A549 (cell line): ENCODE results near the gene PFKFB3.

Experiments
- CTCF ChIP-seq: fragments of >200 bp; sonication (Bioruptor Twin); formaldehyde crosslinking; IDR thresholded peaks from 3 replicates; pipeline ENCODE4 v1.5.1; 2016
- EP300 ChIP-seq, 2 experiments: fragments of >200 bp; sonication (Bioruptor Twin); formaldehyde crosslinking; IDR thresholded peaks; 2 replicates in 1 of 2; 3 replicates in 1 of 2; pipeline ENCODE4 v1.6.1; 2016 to 2017
- ESRRA ChIP-seq: fragments of 150-350 bp; IDR thresholded peaks from 2 replicates; pipeline ENCODE4 v1.6.1; 2014; ENCODE audit warnings: mild to moderate bottlenecking, low read length, borderline replicate concordance
- HOXA7 ChIP-seq: fragments of 250-450 bp; sonication (Bioruptor Pico); IDR thresholded peaks from 2 replicates; pipeline ENCODE4 v1.5.0; 2020; ENCODE audit warnings: mild to moderate bottlenecking, moderate library complexity
- KDM1A ChIP-seq: fragments of 200-600 bp; sonication (generic); IDR thresholded peaks from 2 replicates; pipeline ENCODE4 v1.6.1; 2016; ENCODE audit warnings: low read depth, mild to moderate bottlenecking
- MAX ChIP-seq: IDR thresholded peaks from 2 replicates; pipeline ENCODE4 v1.6.1; 2012
- NR3C1 ChIP-seq: fragments of >200 bp; sonication (Bioruptor Twin); formaldehyde crosslinking; IDR thresholded peaks from 3 replicates; pipeline ENCODE4 v1.6.1; 2017
- PHF8 ChIP-seq: fragments of 200-600 bp; sonication (generic); IDR thresholded peaks from 2 replicates; pipeline ENCODE4 v1.6.1; 2016; ENCODE audit warnings: low read depth, mild to moderate bottlenecking, antibody characterized with exemption, moderate library complexity, borderline replicate concordance
- POLR2A ChIP-seq: IDR thresholded peaks from 2 replicates; pipeline ENCODE4 v1.6.1; 2012; ENCODE audit warnings: mild to moderate bottlenecking, low read length
- RAD21 ChIP-seq, 2 experiments: fragments of >200 bp in 1 of 2; sonication (Bioruptor Twin) in 1 of 2; formaldehyde crosslinking in 1 of 2; IDR thresholded peaks in 1 of 2; conservative IDR thresholded peaks in 1 of 2; 2 replicates in 1 of 2; 3 replicates in 1 of 2; pipeline ENCODE4 v1.6.1; 2012 to 2018; ENCODE audit warnings: inconsistent platforms in 1 of 2
- RFX5 ChIP-seq: fragments of 450-650 bp; IDR thresholded peaks from 2 replicates; pipeline ENCODE4 v1.7.1; 2014; ENCODE audit warnings: antibody characterized with exemption, mild to moderate bottlenecking, moderate library complexity
- SREBF2 ChIP-seq: fragments of 450-650 bp; IDR thresholded peaks from 2 replicates; pipeline ENCODE4 v1.6.1; 2014; ENCODE audit warnings: mild to moderate bottlenecking, moderate library complexity

GRCh38 chr10:6220418-6221191 is 17.9 kb downstream of the PFKFB3 start:
- TF ChIP-seq RFX5 (no peak), NR3C1 (no peak), SREBF2 (no peak), POLR2A (no peak), CTCF (no peak), KDM1A (no peak), MAX (no peak), EP300 (IDR thresholded peaks at IDR 0.05) (no peak), HOXA7 (CRISPR knock-in tag) (no peak), RAD21 (conservative IDR thresholded peaks at IDR 0.05 in 1 of 2, IDR thresholded peaks at IDR 0.05 in 1 of 2) (no peak), ESRRA (no peak), PHF8 (no peak)
